Stimulated activated CD8-positive, alpha-beta memory T cell treated with anti-CD3 and anti-CD28 coated beads, Interleukin-15, amount 100 ng/mL, for 24 hours (primary cell): ENCODE data around the gene MYO15A.
"Not testable (repeated sequence)": the region's sequence is repeated elsewhere in the genome, so short reads cannot be mapped to it uniquely, and the experiment has no call there.

Experiments used
- DNase-seq: peaks from one replicate; pipeline ENCODE4 v3.0.0-alpha.2; 2020; ENCODE audit warnings: low read depth

MYO15A gene

GRCh38 chr17:18185391-18185790 lies 76.8 kb downstream of the MYO15A start:
- no peak for DNase-seq

GRCh38 chr17:18185832-18186626 lies 77.5 kb downstream of the MYO15A start:
- no peak for DNase-seq

DNA sequence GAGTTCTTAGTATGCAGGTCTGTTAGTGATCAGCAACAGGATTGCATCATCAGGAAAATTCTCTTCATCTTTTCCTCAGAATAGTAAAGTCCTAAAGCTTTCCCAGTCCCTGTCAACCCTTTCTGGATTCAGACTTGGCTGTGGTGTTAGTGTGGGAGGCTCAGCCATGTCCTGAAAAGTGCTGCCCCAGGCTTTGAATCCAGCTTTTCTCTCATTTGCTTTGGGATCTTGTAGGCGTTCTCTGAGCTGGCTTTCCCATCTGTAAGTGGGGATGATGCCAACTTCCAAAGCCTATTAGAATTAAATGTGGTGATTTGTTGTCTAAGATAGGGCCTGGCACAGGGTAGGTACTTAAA lies 78.0 kb downstream of the MYO15A start:
- DNase-seq = no peak

- no peak for DNase-seq
Observed at GRCh38 chr17:18187226-18187625, 78.7 kb downstream of the MYO15A start.

DNA sequence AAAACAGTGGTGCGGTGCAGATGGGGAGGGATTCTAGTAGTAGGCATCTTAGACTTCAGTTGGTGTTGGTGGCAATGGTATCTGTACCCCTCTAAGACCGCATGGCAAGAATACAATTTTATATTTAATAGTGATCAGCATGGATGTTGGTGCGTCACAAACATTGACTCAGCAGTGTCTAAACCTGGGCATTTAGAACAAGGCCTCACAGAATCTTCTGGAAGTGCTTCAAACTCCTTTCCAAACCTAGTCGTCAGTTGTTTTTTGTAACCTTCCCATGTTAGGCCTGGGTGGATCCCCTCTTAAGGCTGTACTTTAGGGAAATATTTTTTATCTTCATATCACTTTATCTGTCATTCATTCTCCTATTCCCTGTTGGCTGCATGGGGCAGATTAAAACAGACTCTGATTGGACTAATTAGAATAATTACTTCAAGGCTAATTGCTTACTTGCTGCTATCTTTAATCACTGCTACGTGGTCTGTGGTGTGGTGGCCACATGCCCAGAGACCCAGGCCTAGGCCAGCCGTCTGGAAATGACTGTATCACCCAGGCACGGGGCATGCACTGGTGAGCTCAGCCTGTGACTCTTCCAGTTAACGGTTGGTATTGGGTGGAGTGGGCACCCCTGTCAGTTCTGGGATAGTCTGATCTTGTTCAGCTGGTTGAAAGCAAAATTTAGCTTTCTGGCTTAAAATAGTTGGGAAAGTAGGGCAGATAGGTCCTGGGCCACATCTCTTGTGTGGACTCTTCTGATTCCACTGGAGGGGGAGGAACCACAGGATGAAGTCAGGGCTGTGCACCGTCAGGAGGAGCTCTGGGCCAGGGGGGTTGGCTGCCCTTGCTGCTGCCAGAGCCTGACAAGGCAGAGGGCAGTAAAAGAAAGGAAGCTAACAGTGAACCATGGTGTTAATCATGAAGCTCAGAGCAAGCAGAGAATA lies 79.5 kb downstream of the MYO15A start:
- no peak for DNase-seq

DNA sequence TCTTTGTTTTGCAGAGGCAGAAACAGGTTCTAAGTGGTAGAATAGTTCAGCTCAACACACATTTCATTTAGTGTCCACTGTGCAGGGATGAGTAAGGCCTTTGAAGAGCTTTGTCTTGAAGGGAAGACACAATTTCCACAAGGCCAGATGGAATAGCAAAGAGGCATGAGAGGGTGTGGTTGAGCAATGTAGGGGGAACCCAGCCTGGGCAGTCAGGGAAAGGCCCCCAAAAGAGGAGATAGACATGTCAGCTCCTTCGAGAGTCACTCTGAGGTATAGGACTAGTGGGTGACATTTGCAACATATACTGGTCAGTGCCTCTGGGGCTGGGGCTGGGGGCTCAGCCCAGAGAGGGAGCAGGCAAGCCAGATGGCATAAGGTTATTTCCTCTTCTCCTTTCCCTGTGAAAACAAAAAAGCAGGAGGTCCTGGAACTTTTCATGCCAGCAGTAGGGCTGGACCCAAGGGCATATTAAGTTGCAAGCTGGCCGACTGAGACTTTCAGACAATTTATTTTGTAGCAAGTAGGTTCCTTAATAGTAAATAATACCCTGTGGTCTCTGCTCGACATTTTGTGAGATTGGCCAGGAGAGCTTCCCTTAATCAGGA lies 82.2 kb downstream of the MYO15A start:
- DNase-seq = no peak

- DNase-seq = no peak
Observed at GRCh38 chr17:18191236-18191667, 82.7 kb downstream of the MYO15A start.

- no peak for DNase-seq
Observed at GRCh38 chr17:18191967-18192366, 83.4 kb downstream of the MYO15A start.

DNA sequence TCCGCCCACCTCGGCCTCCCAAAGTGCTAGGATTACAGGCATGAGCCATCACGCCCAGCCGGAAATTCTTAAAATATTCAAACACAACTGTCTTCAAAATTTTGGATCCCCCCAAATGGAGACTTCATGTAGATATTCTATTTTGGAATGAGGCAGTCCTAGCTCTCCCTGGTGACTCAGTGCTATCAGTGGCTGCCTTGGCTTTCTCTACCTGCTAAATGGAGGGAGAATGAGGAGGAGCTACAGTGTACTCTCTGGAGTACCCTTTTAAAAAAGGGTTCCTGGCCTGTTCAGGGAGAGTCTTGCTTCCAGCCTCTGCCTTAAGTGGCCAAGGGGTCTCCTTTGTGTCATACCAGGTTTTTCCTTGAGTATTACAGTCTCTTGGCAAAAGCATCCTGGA lies 85.8 kb downstream of the MYO15A start:
- DNase-seq = no peak

- DNase-seq = no peak
Observed at GRCh38 chr17:18194804-18195203, 86.2 kb downstream of the MYO15A start.

GRCh38 chr17:18195246-18195645 lies 86.7 kb downstream of the MYO15A start:
- DNase-seq = no peak

DNA sequence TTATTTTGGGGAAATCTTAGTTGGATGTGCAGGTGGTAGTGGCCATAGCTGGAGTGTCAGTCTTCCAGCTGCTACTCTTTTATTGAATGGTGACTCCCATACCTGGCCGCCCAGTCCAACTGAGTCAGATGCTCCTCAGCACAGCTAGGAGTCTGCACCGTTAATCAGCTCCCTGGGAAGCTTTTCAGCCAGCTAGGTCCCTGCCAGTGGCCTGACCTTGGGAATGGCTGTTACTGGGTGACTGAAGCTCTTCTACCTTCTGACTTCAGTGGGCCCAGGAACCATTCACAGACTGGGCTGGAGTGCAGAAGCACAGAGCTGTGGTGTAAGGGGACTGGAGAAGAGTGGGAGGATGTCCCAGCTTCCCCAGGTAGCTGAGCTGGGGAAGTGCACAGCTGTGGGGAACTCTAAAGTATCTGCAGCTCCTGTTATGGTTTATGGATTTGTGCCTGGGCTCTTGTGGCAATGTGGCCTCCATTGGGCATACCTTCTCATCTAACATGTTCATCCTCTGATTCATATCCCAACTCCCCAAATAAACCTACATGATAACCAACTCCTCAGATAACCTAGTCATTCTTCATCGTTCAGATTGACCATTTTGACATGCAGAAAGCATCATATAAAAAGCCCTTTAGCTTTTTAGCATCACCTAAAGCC lies 89.1 kb downstream of the MYO15A start:
- DNase-seq = no peak

GRCh38 chr17:18198530-18198929 lies 90.0 kb downstream of the MYO15A start:
- no peak for DNase-seq

DNA sequence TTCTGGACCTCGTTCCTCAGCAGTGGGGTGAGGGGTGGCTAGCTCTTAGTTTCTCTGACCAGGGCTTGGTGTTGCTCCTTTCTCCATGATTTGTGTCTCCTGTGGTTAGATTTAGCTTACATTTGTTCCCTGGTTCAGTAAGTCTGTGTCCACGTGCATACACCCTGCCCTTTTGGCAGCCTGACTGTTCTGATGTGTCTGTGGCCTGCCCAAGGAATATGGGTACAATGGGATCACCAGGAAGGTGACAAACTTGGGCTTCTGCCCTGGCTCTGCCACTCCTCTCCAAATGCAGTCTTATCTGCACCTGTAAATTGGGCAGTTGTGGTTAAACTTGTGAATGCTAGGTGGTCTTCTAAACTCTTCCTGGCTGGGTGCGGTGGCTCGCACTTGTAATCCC lies 92.6 kb downstream of the MYO15A start:
- DNase-seq = no peak

DNA sequence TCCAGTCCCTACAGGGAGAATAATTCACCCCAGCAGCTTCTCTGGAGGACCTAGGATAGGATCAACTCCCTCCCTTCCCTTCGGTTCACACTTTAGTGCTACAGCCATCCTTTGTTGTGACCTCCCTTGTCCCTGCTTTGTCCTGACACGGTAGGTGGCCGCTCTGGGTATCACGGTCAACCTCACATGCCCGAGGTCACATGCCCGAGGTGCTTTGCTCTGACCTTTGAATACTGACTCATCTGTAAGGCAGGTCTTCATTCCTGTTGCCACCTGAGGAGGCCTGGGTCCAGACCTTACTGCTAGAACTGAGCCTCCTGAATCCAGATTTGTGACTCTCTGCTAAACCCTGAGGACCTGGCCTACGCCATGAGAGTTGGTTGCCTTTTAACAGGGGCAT lies 94.8 kb downstream of the MYO15A start:
- no peak for DNase-seq

DNA sequence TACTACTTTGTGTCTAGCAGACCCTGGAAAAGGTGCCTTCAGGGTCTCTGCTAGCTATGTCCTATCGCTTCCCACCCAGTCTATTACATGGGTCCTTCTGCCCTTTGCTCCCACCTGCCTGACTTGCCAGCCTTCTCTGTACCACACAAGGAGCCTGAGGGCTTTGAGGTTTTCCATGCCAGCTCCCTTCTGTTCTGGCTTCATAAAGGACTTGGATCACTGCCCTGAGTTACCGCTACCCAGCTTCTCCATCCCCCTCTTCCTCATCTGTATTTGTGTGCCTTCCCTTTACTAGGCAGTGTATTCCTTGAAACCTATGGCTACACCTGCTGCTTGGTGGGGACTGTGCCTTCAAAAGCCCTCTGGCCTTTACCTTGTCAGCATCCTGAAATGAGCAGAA lies 97.3 kb downstream of the MYO15A start:
- no peak for DNase-seq

GRCh38 chr17:18206962-18207361 lies 98.4 kb downstream of the MYO15A start:
- DNase-seq = no peak

- DNase-seq = no peak
Observed at GRCh38 chr17:18208092-18208491, 99.5 kb downstream of the MYO15A start.

GRCh38 chr17:18213666-18214270 lies 105.2 kb downstream of the MYO15A start:
- DNase-seq = no peak

- DNase-seq = not testable (repeated sequence)
Observed at GRCh38 chr17:18216906-18217305, 108.3 kb downstream of the MYO15A start.

DNA sequence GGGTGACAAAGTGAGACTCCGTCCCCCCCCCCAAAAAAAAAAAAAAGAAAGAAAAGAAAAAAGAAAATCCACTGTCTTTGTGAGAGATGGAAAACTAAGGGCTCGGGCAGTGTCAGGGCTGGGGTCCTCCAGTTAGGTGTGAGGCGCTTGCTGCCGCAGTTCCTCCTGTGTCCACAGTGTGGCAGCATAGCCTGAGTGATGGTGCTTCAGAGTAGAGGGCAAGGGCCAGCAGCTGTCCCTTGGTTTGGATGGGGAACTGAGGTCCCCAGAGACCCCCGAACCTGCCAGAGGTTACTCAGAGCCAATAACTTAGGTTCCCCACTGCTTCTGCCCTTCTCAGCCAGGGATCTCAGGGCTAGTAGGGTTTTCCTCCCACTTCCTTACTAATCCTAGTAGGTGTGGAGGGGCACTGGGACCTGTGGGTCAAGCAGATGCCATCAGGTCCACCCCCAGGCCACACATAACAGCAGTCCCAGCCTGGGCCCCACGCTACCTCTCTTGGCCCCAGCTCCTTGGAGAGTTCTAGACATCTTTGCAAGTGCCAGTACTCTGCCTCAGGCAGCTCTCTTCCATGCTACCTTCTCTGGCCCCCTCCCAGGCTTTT lies 109.0 kb downstream of the MYO15A start:
- DNase-seq = peak; percentile 41
